CD14-positive monocyte (primary cell): ENCODE results near the gene PLEKHG2. TPM values are rescaled to one million over a fixed set of nuclear protein-coding genes. Genes with fewer than 3 reads are reported as not detected.

ENCODE experiments used
- DNase-seq, 3 donors: peaks; one replicate each; pipeline ENCODE4 v3.0.0-alpha.2; 2011 to 2022
- H2AFZ ChIP-seq: 2 replicates; pipeline ENCODE4 v1.6.0; 2012; ENCODE audit warnings: mild to moderate bottlenecking, low read depth, low read length, inconsistent platforms; ENCODE audit not compliant: insufficient read depth, poor library complexity, severe bottlenecking
- H3K27ac ChIP-seq, 2 donors: 1 replicate in 1 of 2; 2 replicates in 1 of 2; pipeline ENCODE4 v1.5.1; 2012 to 2013; ENCODE audit warnings: low read length in 2 of 2, control low read depth in 1 of 2, inconsistent platforms in 1 of 2, low read depth in 1 of 2, mild to moderate bottlenecking in 1 of 2
- H3K27me3 ChIP-seq, 2 donors: one replicate each; pipeline versions ENCODE4 v1.6.0 to v1.6.1; 2011 to 2013; ENCODE audit warnings: low read length in 2 of 2; ENCODE audit not compliant: control insufficient read depth in 2 of 2, insufficient read depth in 2 of 2
- H3K36me3 ChIP-seq, 2 donors: replicated peaks in 1 of 2; 1 replicate in 1 of 2; 2 replicates in 1 of 2; pipeline versions ENCODE4 v1.5.1 to v1.6.1; 2012 to 2013; ENCODE audit warnings: low read length in 2 of 2, control low read depth in 1 of 2, inconsistent platforms in 1 of 2, mild to moderate bottlenecking in 1 of 2; ENCODE audit not compliant: insufficient read depth in 2 of 2, control insufficient read depth in 1 of 2
- H3K4me1 ChIP-seq, 2 donors: 1 replicate in 1 of 2; 2 replicates in 1 of 2; pipeline versions ENCODE4 v1.5.1 to v1.6.1; 2012 to 2013; ENCODE audit warnings: low read length in 2 of 2, control low read depth in 1 of 2, inconsistent platforms in 1 of 2, mild to moderate bottlenecking in 1 of 2, moderate library complexity in 1 of 2; ENCODE audit not compliant: insufficient read depth in 2 of 2, control insufficient read depth in 1 of 2
- H3K4me2 ChIP-seq: replicated peaks from 2 replicates; pipeline ENCODE3; 2012; ENCODE audit warnings: low read length, moderate library complexity, mild to moderate bottlenecking; ENCODE audit not compliant: poor library complexity, severe bottlenecking; ENCODE audit errors: extremely low read depth
- H3K4me3 ChIP-seq, 3 experiments: fragments of 200-600 bp in 1 of 3; sonication (generic) in 1 of 3; replicated peaks in 1 of 3; 1 replicate in 2 of 3; 2 replicates in 1 of 3; pipeline ENCODE4 v1.5.1; 2011 to 2013; ENCODE audit warnings: low read length in 3 of 3, mild to moderate bottlenecking in 3 of 3, control low read depth in 2 of 3, low read depth in 2 of 3, inconsistent platforms in 1 of 3, moderate library complexity in 1 of 3
- H3K79me2 ChIP-seq: 2 replicates; pipeline ENCODE4 v1.6.0; 2012; ENCODE audit warnings: mild to moderate bottlenecking, control low read depth, inconsistent platforms, low read length, moderate library complexity; ENCODE audit not compliant: insufficient read depth
- H3K9ac ChIP-seq: 2 replicates; pipeline ENCODE4 v1.6.0; 2017; ENCODE audit warnings: low read length, mild to moderate bottlenecking; ENCODE audit not compliant: insufficient read depth, poor library complexity, severe bottlenecking
- H3K9me3 ChIP-seq, 2 donors: replicated peaks in 1 of 2; 1 replicate in 1 of 2; 2 replicates in 1 of 2; pipeline versions ENCODE4 v1.5.1 to v1.6.1; 2012 to 2013; ENCODE audit warnings: low read length in 2 of 2, control low read depth in 1 of 2; ENCODE audit not compliant: control insufficient read depth in 1 of 2, insufficient read depth in 1 of 2
- H4K20me1 ChIP-seq: 2 replicates; pipeline ENCODE4 v1.6.0; 2012; ENCODE audit warnings: mild to moderate bottlenecking, low read length, control low read depth, moderate library complexity; ENCODE audit not compliant: insufficient read depth
- H3K27ac Mint-ChIP-seq, 7 donors: one replicate each; pipeline ENCODE4 v1.8.0; 2020; ENCODE audit warnings: mild to moderate bottlenecking in 7 of 7, mixed read lengths in 7 of 7, moderate library complexity in 6 of 7, inconsistent platforms in 2 of 7
- H3K27me3 Mint-ChIP-seq, 3 donors: one replicate each; pipeline ENCODE4 v1.8.0; 2021 to 2022; ENCODE audit warnings: low read depth in 3 of 3, mild to moderate bottlenecking in 3 of 3, mixed read lengths in 3 of 3, moderate library complexity in 3 of 3, inconsistent platforms in 1 of 3
- H3K36me3 Mint-ChIP-seq, 2 donors: one replicate each; pipeline ENCODE4 v1.8.0; 2020; ENCODE audit warnings: mixed read lengths in 2 of 2, inconsistent platforms in 1 of 2, mild to moderate bottlenecking in 1 of 2
- H3K4me1 Mint-ChIP-seq: one replicate; pipeline ENCODE4 v1.8.0; 2020; ENCODE audit warnings: mild to moderate bottlenecking, mixed read lengths
- H3K4me3 Mint-ChIP-seq, 2 donors: one replicate each; pipeline ENCODE4 v1.8.0; 2020; ENCODE audit warnings: mild to moderate bottlenecking in 2 of 2, mixed read lengths in 2 of 2, moderate library complexity in 1 of 2
- H3K9me3 Mint-ChIP-seq, 7 donors: one replicate each; pipeline ENCODE4 v1.8.0; 2020 to 2022; ENCODE audit warnings: mixed read lengths in 7 of 7, mild to moderate bottlenecking in 6 of 7, moderate library complexity in 6 of 7, inconsistent platforms in 2 of 7
- CTCF ChIP-seq: fragments of 200-600 bp; IDR thresholded peaks from one replicate; pipeline ENCODE4 v1.8.0; 2022; ENCODE audit warnings: antibody characterized with exemption, mild to moderate bottlenecking
- WGBS: methylation state at CpG from one replicate; pipeline ENCODE4 v1.1.5; 2013; ENCODE audit warnings: missing lambda C conversion rate; ENCODE audit not compliant: insufficient coverage; 5-methylcytosine and 5-hydroxymethylcytosine counted together
- intact Hi-C, 2 donors: fragments of 100-400 bp; cut with micrococcal nuclease; formaldehyde crosslinking; loops; one replicate each; pipeline versions ENCODE4 v1.15.0 to v1.15.1; 2023
- polyA plus RNA-seq, 3 donors: library from polyadenylated mRNA; depleted of rRNA in 1 of 3; unstranded in 2 of 3; stranded (reverse) in 1 of 3; fragments of 300-500 nt in 2 of 3; fragments of >200 nt in 1 of 3; fragmentation: Illumina TruSeq in 2 of 3; gene quantifications; 1 replicate in 2 of 3; 2 replicates in 1 of 3; pipeline ENCODE4 v1.2.3, GENCODE V29; 2012 to 2021

Gene PLEKHG2
- polyA plus RNA-seq, 3 donors: 0.73 to 202 (median 1.2) TPM

DNA sequence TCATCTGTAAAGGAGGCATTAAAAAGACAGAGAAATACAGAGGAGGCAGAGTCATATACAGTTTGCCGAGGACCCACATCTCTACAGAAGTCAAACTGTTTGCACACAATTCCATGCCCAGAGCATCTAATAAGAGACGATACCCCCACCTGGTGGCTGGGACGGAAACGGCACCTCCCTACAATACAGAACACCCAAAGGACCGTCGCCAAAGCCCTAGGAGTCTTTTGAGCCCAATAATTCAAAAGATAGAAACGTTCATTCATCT, 703 bp upstream of the PLEKHG2 start:
- H3K4me3 Mint-ChIP-seq: peak overlapping the region; percentile 91 to 99
- TF ChIP-seq CTCF: peak; percentile 82
- H3K27ac Mint-ChIP-seq: peak overlapping the region; percentile 96 to 100 (median 98)
- Histone ChIP-seq H3K27ac (peak overlapping the region; percentile 98 to 99), H3K27me3 (no peaks in the 10 kb centered on the region), H4K20me1 (peaks cover 85% of the 10 kb centered on the region), H3K9me3 (no peaks in the 10 kb centered on the region), H3K4me3 (peak overlapping the region; percentile 89 to 96 (median 91)), H3K36me3 (peaks cover 22 to 31% of the 10 kb centered on the region in 2 donors), H3K79me2 (peaks cover 56% of the 10 kb centered on the region), H2AFZ (no peak overlapping the region), H3K4me1 (peaks cover 27 to 31% of the 10 kb centered on the region in 2 donors), H3K9ac (peak overlapping the region; percentile 100), H3K4me2 (peak overlapping the region; percentile 83)
- DNase-seq: peak; percentile 92 to 96 (median 95)
- peaks cover 39 to 55% of the 10 kb centered on the region in 2 donors for H3K36me3 Mint-ChIP-seq
- H3K9me3 Mint-ChIP-seq: peaks cover 6 to 27% (median 18%) of the 10 kb centered on the region in 7 donors
- intact Hi-C loops: loop anchor here (2.0 kb wide), 2 partner anchors 13 to 19 kb away; no protein-coding TSS in a partner anchor
- H3K27me3 Mint-ChIP-seq: peaks cover 2 to 36% (median 10%) of the 10 kb centered on the region in 3 donors
- H3K4me1 Mint-ChIP-seq: peaks cover 26% of the 10 kb centered on the region
- WGBS: 0% methylated on average over 2 of the region's 7 CpGs

DNA sequence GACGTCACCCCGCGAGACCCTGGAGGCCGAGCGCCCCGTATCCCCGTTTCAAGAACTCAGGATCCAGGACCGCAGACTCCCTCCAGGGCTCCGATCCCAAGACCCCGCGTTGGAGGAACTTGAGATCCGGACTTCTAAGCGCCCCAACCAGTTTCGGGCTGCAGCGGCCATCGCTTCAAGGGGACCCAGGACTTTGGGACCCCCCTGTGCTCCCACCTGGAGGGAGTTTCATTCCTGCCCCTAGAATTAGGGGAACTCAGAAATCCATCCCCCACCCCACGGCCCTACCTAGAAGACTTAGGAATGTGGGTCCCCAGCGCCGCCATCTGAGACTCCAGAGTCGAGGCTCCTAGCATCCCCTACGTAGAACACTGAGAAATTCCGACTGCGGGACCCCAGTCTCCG, 400 bp downstream of the PLEKHG2 start:
- H3K4me1 Mint-ChIP-seq: peaks cover 28% of the 10 kb centered on the region
- peaks cover 27 to 31% of the 10 kb centered on the region in 2 donors for H3K4me1 ChIP-seq
- DNase-seq: no peak

More for the DNA sequence above, 400 bp downstream of the PLEKHG2 start:
- peak; percentile 49 for TF ChIP-seq CTCF
- Mint-ChIP-seq H3K9me3 (peaks cover 6 to 18% (median 11%) of the 10 kb centered on the region in 7 donors), H3K36me3 (peaks cover 32 to 50% of the 10 kb centered on the region in 2 donors), H3K27ac (peak overlapping the region; percentile 59 to 100 (median 80)), H3K4me3 (peak overlapping the region; percentile 91 to 99), H3K27me3 (peaks cover 2 to 35% (median 10%) of the 10 kb centered on the region in 3 donors)
- Histone ChIP-seq H3K9me3 (no peaks in the 10 kb centered on the region), H3K27ac (peak overlapping the region; percentile 66 to 99), H3K9ac (peak overlapping the region; percentile 77), H3K27me3 (no peaks in the 10 kb centered on the region), H2AFZ (peak overlapping the region; percentile 6), H3K36me3 (peaks cover 11 to 20% of the 10 kb centered on the region in 2 donors), H3K4me2 (peak overlapping the region; percentile 83), H3K4me3 (peak overlapping the region; percentile 64 to 96 (median 89)), H3K79me2 (peaks cover 45% of the 10 kb centered on the region), H4K20me1 (peaks cover 85% of the 10 kb centered on the region)
- under 1% methylated on average over 21 of the region's 24 CpGs for WGBS
- intact Hi-C loops: loop anchor here (2.0 kb wide), 2 partner anchors 14 to 18 kb away; no protein-coding TSS in a partner anchor
